Stimulated activated naive CD8-positive, alpha-beta T cell treated with anti-CD3 and anti-CD28 coated beads, Interleukin-15, amount 100 ng/mL, for 72 hours (primary cell): ENCODE data around the gene CHRD.

Experiments
- ATAC-seq: fragments of 150-1000 bp; cut with Tn5 transposase; 2 replicates; pipeline ENCODE4 v1.10.0; 2021; ENCODE audit warnings: mild to moderate bottlenecking, moderate library complexity
- DNase-seq, 2 donors: peaks; one replicate each; pipeline ENCODE4 v3.0.0; 2021 to 2022
- H3K27ac Mint-ChIP-seq, 2 donors: one replicate each; pipeline ENCODE4 v1.8.0; 2022; ENCODE audit warnings: mild to moderate bottlenecking in 2 of 2, mixed read lengths in 2 of 2, moderate library complexity in 2 of 2
- H3K27me3 Mint-ChIP-seq: one replicate; pipeline ENCODE4 v1.8.0; 2022; ENCODE audit warnings: mixed read lengths
- H3K4me1 Mint-ChIP-seq: one replicate; pipeline ENCODE4 v1.8.0; 2022; ENCODE audit warnings: mild to moderate bottlenecking, mixed read lengths
- H3K4me3 Mint-ChIP-seq, 2 donors: one replicate each; pipeline ENCODE4 v1.8.0; 2022; ENCODE audit warnings: mild to moderate bottlenecking in 2 of 2, mixed read lengths in 2 of 2, moderate library complexity in 1 of 2
- H3K9me3 Mint-ChIP-seq, 2 donors: one replicate each; pipeline ENCODE4 v1.8.0; 2022; ENCODE audit warnings: mixed read lengths in 2 of 2

Gene CHRD

GRCh38 chr3:184382326-184383032 lies 2.6 kb downstream of the CHRD start:
- Mint-ChIP-seq H3K9me3 (no peaks in the 10 kb centered on the region), H3K4me1 (peaks cover 12% of the 10 kb centered on the region), H3K27ac (no peak overlapping the region), H3K27me3 (peaks cover 60% of the 10 kb centered on the region), H3K4me3 (no peak overlapping the region)
- DNase-seq (no peak), ATAC-seq (no peak)

- DNase-seq (no peak), ATAC-seq (no peak)
- Mint-ChIP-seq H3K4me3 (no peak overlapping the region), H3K4me1 (peaks cover 12% of the 10 kb centered on the region), H3K27ac (no peak overlapping the region), H3K27me3 (peaks cover 53% of the 10 kb centered on the region), H3K9me3 (no peaks in the 10 kb centered on the region)
These were observed 3.3 kb downstream of the CHRD start for GRCh38 chr3:184383033-184383740.

- peaks cover 50% of the 10 kb centered on the region for H3K27me3 Mint-ChIP-seq
- H3K4me1 Mint-ChIP-seq = peaks cover 12% of the 10 kb centered on the region
- H3K9me3 Mint-ChIP-seq = no peaks in the 10 kb centered on the region
These were observed 4.5 kb downstream of the CHRD start for GRCh38 chr3:184384342-184384741.

GRCh38 chr3:184384856-184385422 lies 5.1 kb downstream of the CHRD start:
- no peak overlapping the region for H3K4me3 Mint-ChIP-seq
- peaks cover 12% of the 10 kb centered on the region for H3K4me1 Mint-ChIP-seq
- H3K27me3 Mint-ChIP-seq = peaks cover 50% of the 10 kb centered on the region
- ATAC-seq = no peak
- no peak for DNase-seq
- no peaks in the 10 kb centered on the region for H3K9me3 Mint-ChIP-seq
- H3K27ac Mint-ChIP-seq = no peak overlapping the region

More at GRCh38 chr3:184384342-184384741, 4.5 kb downstream of the CHRD start:
- H3K27ac Mint-ChIP-seq = no peak overlapping the region
- DNase-seq (no peak), ATAC-seq (no peak)
- H3K4me3 Mint-ChIP-seq = no peak overlapping the region

GRCh38 chr3:184386047-184386806 lies 6.4 kb downstream of the CHRD start:
- Mint-ChIP-seq H3K4me1 (peaks cover 7% of the 10 kb centered on the region), H3K27me3 (peaks cover 52% of the 10 kb centered on the region), H3K27ac (no peak overlapping the region), H3K4me3 (no peak overlapping the region), H3K9me3 (no peaks in the 10 kb centered on the region)
- DNase-seq = no peak
- no peak for ATAC-seq

- Mint-ChIP-seq H3K9me3 (no peaks in the 10 kb centered on the region), H3K27ac (no peak overlapping the region), H3K4me3 (no peak overlapping the region), H3K4me1 (no peaks in the 10 kb centered on the region), H3K27me3 (peaks cover 51% of the 10 kb centered on the region)
- ATAC-seq (no peak), DNase-seq (no peak)
These were observed 7.4 kb downstream of the CHRD start for GRCh38 chr3:184387174-184387714.

GRCh38 chr3:184388164-184388935 lies 8.5 kb downstream of the CHRD start:
- H3K9me3 Mint-ChIP-seq = no peaks in the 10 kb centered on the region
- DNase-seq (no peak), ATAC-seq (peak; percentile 15)
- no peak overlapping the region for H3K4me3 Mint-ChIP-seq
- peaks cover 40% of the 10 kb centered on the region for H3K27me3 Mint-ChIP-seq
- H3K4me1 Mint-ChIP-seq = no peaks in the 10 kb centered on the region
- H3K27ac Mint-ChIP-seq = no peak overlapping the region

- H3K4me3 Mint-ChIP-seq = no peak overlapping the region
- H3K4me1 Mint-ChIP-seq = no peaks in the 10 kb centered on the region
- no peaks in the 10 kb centered on the region for H3K9me3 Mint-ChIP-seq
- H3K27me3 Mint-ChIP-seq = peaks cover 39% of the 10 kb centered on the region
- DNase-seq (no peak), ATAC-seq (no peak)
- H3K27ac Mint-ChIP-seq = no peak overlapping the region
These were observed 9.0 kb downstream of the CHRD start for GRCh38 chr3:184388936-184389230.

- H3K27me3 Mint-ChIP-seq = peaks cover 39% of the 10 kb centered on the region
- H3K27ac Mint-ChIP-seq = no peak overlapping the region
- no peak overlapping the region for H3K4me3 Mint-ChIP-seq
- no peak for DNase-seq
- H3K4me1 Mint-ChIP-seq = no peaks in the 10 kb centered on the region
- ATAC-seq = no peak
- no peaks in the 10 kb centered on the region for H3K9me3 Mint-ChIP-seq
These were observed 9.5 kb downstream of the CHRD start for GRCh38 chr3:184389384-184389783.

GRCh38 chr3:184389935-184390528 lies 10.2 kb downstream of the CHRD start:
- DNase-seq (no peak), ATAC-seq (no peak)
- Mint-ChIP-seq H3K9me3 (no peaks in the 10 kb centered on the region), H3K4me1 (no peaks in the 10 kb centered on the region), H3K27me3 (peaks cover 33% of the 10 kb centered on the region), H3K4me3 (no peak overlapping the region), H3K27ac (no peak overlapping the region)

- Mint-ChIP-seq H3K27me3 (peaks cover 31% of the 10 kb centered on the region), H3K9me3 (no peaks in the 10 kb centered on the region), H3K27ac (no peak overlapping the region), H3K4me3 (no peak overlapping the region), H3K4me1 (no peaks in the 10 kb centered on the region)
- no peak for DNase-seq
- no peak for ATAC-seq
These were observed 11.4 kb downstream of the CHRD start for GRCh38 chr3:184391266-184391665.

GRCh38 chr3:184395320-184395660 lies 15.4 kb downstream of the CHRD start:
- peak overlapping the region in 1 of 2 donors; percentile 48 for H3K27ac Mint-ChIP-seq
- no peak for ATAC-seq
- H3K9me3 Mint-ChIP-seq = no peaks in the 10 kb centered on the region
- H3K27me3 Mint-ChIP-seq = peaks cover 29% of the 10 kb centered on the region
- H3K4me3 Mint-ChIP-seq = no peak overlapping the region
- DNase-seq = no peak
- H3K4me1 Mint-ChIP-seq = no peaks in the 10 kb centered on the region

- Mint-ChIP-seq H3K4me3 (no peak overlapping the region), H3K27me3 (peaks cover 28% of the 10 kb centered on the region)
- ATAC-seq = no peak
These were observed 19.6 kb downstream of the CHRD start for GRCh38 chr3:184399410-184399809.

GRCh38 chr3:184405075-184406030 lies 25.5 kb downstream of the CHRD start:
- H3K9me3 Mint-ChIP-seq = no peaks in the 10 kb centered on the region
- no peak for ATAC-seq
- no peak overlapping the region for H3K4me3 Mint-ChIP-seq
- peak overlapping the region in 1 of 2 donors; percentile 69 for H3K27ac Mint-ChIP-seq
- peaks cover 14% of the 10 kb centered on the region for H3K27me3 Mint-ChIP-seq
- no peak for DNase-seq
- no peaks in the 10 kb centered on the region for H3K4me1 Mint-ChIP-seq

More at GRCh38 chr3:184399410-184399809, 19.6 kb downstream of the CHRD start:
- H3K27ac Mint-ChIP-seq = no peak overlapping the region
- H3K9me3 Mint-ChIP-seq = no peaks in the 10 kb centered on the region
- no peak for DNase-seq
- no peaks in the 10 kb centered on the region for H3K4me1 Mint-ChIP-seq
